GM19468 (cell line): ENCODE results near the gene MMP25.

ENCODE experiments used
- ATAC-seq: cut with Tn5 transposase; IDR thresholded peaks from one replicate; pipeline ENCODE4 v1.9.1; 2021; ENCODE audit warnings: mild to moderate bottlenecking, moderate library complexity, moderate number of reproducible peaks; ENCODE audit not compliant: unreplicated experiment; ENCODE audit errors: extremely low read depth

MMP25 gene, protein sequence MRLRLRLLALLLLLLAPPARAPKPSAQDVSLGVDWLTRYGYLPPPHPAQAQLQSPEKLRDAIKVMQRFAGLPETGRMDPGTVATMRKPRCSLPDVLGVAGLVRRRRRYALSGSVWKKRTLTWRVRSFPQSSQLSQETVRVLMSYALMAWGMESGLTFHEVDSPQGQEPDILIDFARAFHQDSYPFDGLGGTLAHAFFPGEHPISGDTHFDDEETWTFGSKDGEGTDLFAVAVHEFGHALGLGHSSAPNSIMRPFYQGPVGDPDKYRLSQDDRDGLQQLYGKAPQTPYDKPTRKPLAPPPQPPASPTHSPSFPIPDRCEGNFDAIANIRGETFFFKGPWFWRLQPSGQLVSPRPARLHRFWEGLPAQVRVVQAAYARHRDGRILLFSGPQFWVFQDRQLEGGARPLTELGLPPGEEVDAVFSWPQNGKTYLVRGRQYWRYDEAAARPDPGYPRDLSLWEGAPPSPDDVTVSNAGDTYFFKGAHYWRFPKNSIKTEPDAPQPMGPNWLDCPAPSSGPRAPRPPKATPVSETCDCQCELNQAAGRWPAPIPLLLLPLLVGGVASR

GRCh38 chr16:3045758-3046640, at the start of gene MMP25:
TSS of gene MMP25 (plus strand) at chr16:3046561. CDS start at chr16:3046918, 357 bp downstream.
- ATAC-seq = no peak

- ATAC-seq = no peak
Measured at GRCh38 chr16:2999929-3000328, 46.4 kb upstream of the MMP25 start.

DNA sequence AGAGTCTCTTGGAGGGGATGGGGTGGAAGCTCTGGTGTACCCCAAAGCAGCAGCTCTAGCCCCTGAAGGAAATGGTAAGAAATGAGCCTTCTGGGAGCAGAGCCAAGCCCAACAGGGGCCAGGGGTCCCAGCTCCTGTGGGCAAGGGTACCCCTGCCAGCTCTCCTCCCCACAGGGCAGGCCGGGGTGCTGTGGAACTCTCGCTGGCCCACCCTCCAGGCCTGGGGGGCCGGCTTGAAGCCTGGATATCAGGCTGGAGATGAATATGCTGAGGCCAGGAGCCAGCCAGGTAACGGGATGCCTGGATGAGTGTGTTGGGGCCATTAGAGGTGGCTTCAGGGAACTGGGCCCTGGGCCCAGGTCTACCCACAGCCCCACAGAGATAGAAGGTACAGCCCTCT, 45.8 kb upstream of the MMP25 start:
- no peak for ATAC-seq

DNA sequence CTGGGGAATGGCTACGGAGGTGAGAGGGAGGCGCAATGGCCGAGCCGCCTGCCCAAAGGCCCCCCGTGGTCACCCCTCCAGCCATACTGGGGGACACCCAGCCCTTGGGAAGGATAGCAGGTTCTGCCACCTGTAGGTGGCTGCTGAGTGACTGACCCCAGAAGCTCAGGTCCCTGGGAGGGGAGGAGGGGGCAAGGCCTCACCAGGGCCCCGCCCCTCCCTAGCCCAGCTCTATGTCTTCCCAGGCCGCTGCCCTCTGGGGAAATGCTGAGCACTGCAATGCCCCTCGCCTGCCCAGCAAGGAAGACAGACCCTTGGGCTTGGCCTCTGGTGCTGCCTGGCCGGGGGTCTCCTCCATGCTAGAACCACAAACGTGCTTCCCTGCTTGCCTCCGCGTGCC, 45.0 kb upstream of the MMP25 start:
- no peak for ATAC-seq

DNA sequence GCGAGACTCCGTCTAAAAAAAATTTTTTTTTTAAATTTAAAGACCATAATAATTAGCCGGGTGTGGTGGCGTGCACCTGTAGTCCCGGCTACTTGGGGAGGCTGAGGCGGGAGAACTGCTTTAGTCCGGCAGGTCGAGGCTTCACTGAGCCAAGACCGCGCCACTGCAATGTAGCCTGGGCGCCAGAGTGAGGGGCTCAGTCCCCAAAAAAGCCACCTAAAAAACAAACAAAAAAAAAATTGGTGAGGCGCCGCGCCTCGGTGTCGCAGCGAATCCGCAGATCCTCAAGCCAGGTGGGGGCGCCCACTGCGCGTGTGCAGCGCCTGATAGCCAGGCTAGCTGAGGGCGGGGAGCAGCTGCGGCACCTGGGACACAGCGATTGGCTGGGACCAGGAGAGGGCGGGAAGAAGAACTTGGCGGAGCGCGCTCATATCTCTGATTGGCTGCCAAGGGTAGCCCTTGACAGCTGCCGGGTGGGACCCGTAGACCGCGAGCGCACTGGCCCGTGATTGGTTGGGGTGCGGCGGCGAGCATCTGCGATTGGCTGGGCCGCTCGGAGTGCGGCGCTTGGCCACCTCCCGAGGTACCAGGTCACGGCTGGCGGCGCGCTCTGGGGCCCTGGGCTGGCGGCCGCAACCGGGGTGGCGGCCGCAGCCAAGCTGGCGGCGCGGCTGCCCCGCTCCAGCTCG, 42.6 kb upstream of the MMP25 start:
- peak; percentile 89 for ATAC-seq

DNA sequence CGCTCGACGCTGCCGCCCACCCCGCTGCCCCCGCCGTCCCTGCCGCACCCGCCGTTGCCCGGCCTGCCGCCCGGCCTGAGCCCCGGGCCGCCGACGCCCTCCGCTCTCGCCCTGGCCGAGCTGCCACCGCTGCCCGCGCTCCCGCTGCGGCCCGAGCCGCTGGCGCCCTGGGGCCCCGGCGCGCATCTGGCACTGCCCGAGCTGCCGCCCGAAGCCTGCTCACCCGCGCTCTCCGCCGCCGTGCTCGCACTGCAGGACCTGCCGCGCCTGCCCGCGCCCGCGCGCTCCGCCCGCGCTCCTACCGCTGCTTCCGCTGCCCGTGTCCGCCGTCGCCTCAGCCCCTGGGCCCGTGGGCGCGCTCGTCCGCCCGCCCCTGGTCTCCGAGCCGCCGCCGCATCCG, 42.0 kb upstream of the MMP25 start:
- no peak for ATAC-seq

- no peak for ATAC-seq
Measured at GRCh38 chr16:3004781-3005284, 41.5 kb upstream of the MMP25 start.

DNA sequence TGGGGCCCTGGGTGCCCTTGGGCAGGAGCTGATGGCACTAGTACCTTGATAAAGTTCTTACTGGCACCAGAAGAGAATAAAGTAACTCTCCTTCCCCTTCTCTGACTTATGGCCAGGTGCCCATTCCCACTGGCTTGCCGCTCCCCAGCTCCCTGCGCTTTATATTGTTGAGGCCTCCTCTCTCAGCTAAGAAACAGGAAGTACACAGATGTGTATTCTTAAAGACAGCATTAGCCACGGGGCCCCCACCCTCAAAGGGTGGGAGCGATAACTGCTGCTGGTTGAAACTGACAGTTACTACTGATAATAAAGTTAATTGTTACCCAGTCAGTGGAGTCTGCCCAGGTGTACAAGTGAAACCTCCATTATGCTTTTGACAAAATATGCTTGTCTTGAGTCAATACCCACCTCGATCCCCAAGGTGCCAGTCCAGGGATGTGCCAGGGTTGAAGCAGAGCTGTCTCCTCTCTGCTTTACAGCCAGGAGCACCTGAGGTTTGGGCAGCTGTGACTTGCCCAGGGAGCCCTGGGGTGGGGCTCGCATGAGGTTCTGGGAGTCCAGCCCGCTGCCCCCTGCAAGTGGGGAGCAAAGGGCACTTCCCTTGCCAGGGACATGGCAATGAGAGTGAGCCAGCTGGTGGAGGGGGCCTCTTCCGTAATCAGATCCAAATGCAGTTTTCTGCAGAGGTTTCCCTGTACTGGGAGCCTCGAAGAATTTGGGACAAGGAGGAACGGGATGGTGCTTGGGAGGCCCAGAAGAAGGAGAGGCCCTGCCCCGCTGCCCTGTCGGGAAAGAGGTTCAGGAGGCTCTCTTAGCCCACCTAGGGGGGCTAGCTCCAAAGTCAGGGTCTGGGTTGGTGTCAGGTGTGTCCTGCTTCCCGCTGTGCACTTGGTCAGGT, 39.1 kb upstream of the MMP25 start:
- ATAC-seq = no peak

DNA sequence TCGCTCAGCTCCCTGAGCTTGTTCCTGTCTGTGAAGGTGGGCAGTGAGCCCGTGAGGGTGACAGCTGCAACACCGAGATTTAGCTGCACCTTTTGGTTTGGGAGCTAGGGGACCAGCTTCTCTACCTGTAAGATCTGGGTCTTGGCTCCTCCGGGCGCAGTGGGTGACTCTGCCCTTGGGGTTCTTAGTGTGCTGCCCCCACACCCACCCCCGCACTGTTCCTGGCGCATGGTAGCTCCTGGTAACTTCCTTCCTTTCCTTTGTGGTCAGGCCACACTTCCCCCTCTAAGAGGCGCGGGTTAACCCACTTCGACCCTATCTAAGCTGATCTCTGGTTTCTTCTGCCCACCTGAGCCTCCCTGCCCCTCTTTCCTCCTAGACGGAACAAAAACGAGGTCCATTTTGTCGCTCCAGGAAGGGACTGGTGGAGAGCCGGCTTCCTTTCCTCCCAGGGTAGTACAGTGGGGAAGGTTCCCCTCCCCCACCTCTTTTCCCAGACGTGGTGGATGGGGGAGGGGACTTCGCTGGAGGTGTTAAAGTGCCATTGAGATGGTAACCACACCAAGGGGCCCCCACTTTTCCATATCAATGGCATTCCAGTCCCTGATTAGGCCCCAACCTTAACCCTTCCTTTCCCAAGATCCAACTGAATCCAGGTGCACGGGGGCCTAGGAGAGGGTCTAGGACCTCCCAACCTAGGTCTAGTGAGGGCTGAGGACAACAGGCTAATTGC, 38.2 kb upstream of the MMP25 start:
- ATAC-seq = no peak

- ATAC-seq = no peak
Measured at GRCh38 chr16:3008690-3009037, 37.7 kb upstream of the MMP25 start.

GRCh38 chr16:3009568-3010390, 36.6 kb upstream of the MMP25 start:
- no peak for ATAC-seq

DNA sequence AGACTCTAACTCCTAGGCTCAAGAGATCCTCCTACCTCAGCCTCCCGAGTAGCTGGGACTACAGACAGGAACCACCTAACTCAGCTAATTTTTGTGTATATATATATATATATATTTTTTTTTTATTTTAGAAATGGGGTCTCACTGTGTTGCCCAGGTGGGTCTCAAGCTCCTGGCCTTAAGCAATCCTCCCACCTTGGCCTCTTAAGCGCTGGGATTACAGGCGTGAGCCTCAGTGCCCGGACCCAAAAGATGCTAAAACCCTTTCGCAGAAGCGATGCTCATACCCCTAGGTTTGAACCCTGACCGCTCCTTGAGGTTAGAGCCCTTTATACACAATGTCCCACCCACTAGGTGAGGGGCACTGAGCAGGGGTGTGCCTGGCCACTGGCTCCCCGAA, 35.9 kb upstream of the MMP25 start:
- ATAC-seq = no peak

- no peak for ATAC-seq
Measured at GRCh38 chr16:3012246-3012645, 34.1 kb upstream of the MMP25 start.

DNA sequence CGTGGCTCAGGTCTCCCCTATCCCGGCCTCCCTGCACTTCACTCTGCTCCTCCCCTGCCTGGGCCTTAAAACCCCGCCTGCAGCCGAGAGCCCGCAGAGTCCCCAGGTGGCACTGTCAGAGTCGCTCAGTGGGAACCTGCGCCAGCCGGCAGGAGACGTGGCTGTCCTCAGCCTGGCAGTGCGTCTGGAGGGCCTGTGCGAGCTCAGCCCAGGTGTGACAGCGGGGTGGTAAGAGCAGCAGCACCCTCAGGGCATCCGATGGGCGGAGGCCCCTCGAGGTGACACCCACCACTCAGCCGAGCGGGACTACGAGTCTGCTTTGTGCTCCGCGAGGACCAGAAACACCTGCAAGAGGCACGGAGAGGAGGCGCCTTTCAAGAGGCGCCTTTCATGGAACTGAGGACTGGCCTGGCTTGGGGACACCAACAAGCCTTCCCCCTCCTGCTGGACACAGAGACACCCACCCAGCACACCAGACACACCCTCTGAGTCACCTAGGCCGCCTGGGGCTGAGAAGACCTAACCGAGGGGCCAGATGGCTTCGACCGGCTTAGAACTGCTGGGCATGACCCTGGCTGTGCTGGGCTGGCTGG, 33.4 kb upstream of the MMP25 start, which contains the start of gene CLDN9:
Gene CLDN9, plus strand, starts transcription at position 96 of the 593 bp plus-strand sequence. Its CDS starts 440 bp downstream, at position 536.
- no peak for ATAC-seq

- ATAC-seq = no peak
Measured at GRCh38 chr16:3013491-3013951, 32.8 kb upstream of the MMP25 start.

- ATAC-seq = no peak
Measured at GRCh38 chr16:3013998-3014690, 32.2 kb upstream of the MMP25 start.

GRCh38 chr16:3014971-3015370, 31.4 kb upstream of the MMP25 start:
- no peak for ATAC-seq
